Endothelial cell of umbilical vein (primary cell): Measurements from ENCODE around the gene CTU2.

Source experiments
- CTCF ChIP-seq, 2 donors: IDR thresholded peaks; 1 replicate in 1 of 2; 2 replicates in 1 of 2; pipeline ENCODE4 v1.5.1; 2011; ENCODE audit warnings: low read length in 2 of 2, mild to moderate bottlenecking in 2 of 2, moderate library complexity in 2 of 2, control low read depth in 1 of 2, inconsistent platforms in 1 of 2, low read depth in 1 of 2; ENCODE audit not compliant: insufficient read depth in 1 of 2; ENCODE audit errors: extremely low read depth in 1 of 2
- EZH2 ChIP-seq: IDR thresholded peaks from 2 replicates; pipeline ENCODE4 v1.6.1; 2012; ENCODE audit warnings: borderline replicate concordance, low read depth, mild to moderate bottlenecking, moderate library complexity, low read length, inconsistent platforms; ENCODE audit not compliant: severe bottlenecking
- FOS ChIP-seq: IDR thresholded peaks from 2 replicates; pipeline ENCODE4 v1.6.1; 2011; ENCODE audit warnings: mild to moderate bottlenecking, low read length, moderate library complexity, borderline replicate concordance; ENCODE audit not compliant: insufficient read depth
- GATA2 ChIP-seq: IDR thresholded peaks from 2 replicates; pipeline ENCODE4 v1.7.0; 2011; ENCODE audit warnings: low read depth, mild to moderate bottlenecking, moderate library complexity, mixed read lengths, low read length; ENCODE audit not compliant: insufficient read length, insufficient read depth
- MAX ChIP-seq: IDR thresholded peaks from 2 replicates; pipeline ENCODE4 v1.6.1; 2011; ENCODE audit not compliant: insufficient read depth, insufficient read length
- MYC ChIP-seq: IDR thresholded peaks from one replicate; pipeline ENCODE4 v1.6.1; 2011; ENCODE audit warnings: mild to moderate bottlenecking, low read depth, low read length
- POLR2A ChIP-seq: IDR thresholded peaks from 2 replicates; pipeline ENCODE4 v1.6.1; 2012; ENCODE audit warnings: low read depth, mild to moderate bottlenecking, control low read depth, low read length
- POLR2AphosphoS5 ChIP-seq: IDR thresholded peaks from 2 replicates; pipeline ENCODE4 v1.6.1; 2012; ENCODE audit warnings: low read depth, mild to moderate bottlenecking, control low read depth, low read length, moderate library complexity; ENCODE audit not compliant: insufficient read depth

GRCh38 chr16:88665570-88665969 is 40.7 kb upstream of the CTU2 start:
- TF ChIP-seq CTCF (IDR thresholded peaks at IDR 0.05; ENCODE audit: extremely low read depth in 1 of 2, insufficient read depth in 1 of 2, low read depth in 1 of 2, low read length in 2 of 2) (no peak), POLR2AphosphoS5 (no peak), MAX (no peak), POLR2A (no peak), GATA2 (no peak), MYC (no peak), EZH2 (no peak), FOS (no peak)
